Measurements from ENCODE around the gene OGT.

OGT gene

DNA sequence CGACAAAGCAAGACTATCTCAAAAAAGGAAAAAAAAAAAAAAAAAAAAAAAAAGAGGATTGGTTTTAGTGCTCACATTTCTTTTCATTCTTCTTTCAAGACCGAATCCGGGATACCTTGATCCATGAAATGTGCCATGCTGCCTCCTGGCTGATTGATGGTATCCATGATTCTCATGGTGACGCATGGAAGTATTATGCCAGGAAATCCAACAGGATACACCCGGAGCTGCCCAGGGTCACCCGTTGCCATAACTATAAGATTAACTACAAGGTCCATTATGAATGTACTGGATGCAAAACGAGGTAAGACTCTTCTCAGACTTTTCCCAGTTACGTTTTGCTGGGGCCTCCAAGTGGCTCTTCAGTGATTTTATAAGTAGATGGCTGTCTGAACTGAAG is 79.4 kb downstream of the OGT start:
- TF ChIP-seq TAF1 (IDR thresholded peaks at IDR 0.05; ENCODE audit: borderline replicate concordance, insufficient read depth, low read length) (no peak), SIN3A (IDR thresholded peaks at IDR 0.05; ENCODE audit: borderline replicate concordance, insufficient read depth, low read length) (no peak), FOXP2 (optimal IDR thresholded peaks at IDR 0.05; ENCODE audit: borderline replicate concordance, extremely low read depth, extremely low read length, insufficient read depth) (no peak), POLR2AphosphoS5 (IDR thresholded peaks at IDR 0.05; ENCODE audit: low read depth, low read length) (no peak)
- TF ChIP-seq, protein P1, sequence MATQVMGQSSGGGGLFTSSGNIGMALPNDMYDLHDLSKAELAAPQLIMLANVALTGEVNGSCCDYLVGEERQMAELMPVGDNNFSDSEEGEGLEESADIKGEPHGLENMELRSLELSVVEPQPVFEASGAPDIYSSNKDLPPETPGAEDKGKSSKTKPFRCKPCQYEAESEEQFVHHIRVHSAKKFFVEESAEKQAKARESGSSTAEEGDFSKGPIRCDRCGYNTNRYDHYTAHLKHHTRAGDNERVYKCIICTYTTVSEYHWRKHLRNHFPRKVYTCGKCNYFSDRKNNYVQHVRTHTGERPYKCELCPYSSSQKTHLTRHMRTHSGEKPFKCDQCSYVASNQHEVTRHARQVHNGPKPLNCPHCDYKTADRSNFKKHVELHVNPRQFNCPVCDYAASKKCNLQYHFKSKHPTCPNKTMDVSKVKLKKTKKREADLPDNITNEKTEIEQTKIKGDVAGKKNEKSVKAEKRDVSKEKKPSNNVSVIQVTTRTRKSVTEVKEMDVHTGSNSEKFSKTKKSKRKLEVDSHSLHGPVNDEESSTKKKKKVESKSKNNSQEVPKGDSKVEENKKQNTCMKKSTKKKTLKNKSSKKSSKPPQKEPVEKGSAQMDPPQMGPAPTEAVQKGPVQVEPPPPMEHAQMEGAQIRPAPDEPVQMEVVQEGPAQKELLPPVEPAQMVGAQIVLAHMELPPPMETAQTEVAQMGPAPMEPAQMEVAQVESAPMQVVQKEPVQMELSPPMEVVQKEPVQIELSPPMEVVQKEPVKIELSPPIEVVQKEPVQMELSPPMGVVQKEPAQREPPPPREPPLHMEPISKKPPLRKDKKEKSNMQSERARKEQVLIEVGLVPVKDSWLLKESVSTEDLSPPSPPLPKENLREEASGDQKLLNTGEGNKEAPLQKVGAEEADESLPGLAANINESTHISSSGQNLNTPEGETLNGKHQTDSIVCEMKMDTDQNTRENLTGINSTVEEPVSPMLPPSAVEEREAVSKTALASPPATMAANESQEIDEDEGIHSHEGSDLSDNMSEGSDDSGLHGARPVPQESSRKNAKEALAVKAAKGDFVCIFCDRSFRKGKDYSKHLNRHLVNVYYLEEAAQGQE (IDR thresholded peaks at IDR 0.05; ENCODE audit: insufficient read depth in 1 of 2, low read depth in 2 of 2, low read length in 2 of 2), result no peak

DNA sequence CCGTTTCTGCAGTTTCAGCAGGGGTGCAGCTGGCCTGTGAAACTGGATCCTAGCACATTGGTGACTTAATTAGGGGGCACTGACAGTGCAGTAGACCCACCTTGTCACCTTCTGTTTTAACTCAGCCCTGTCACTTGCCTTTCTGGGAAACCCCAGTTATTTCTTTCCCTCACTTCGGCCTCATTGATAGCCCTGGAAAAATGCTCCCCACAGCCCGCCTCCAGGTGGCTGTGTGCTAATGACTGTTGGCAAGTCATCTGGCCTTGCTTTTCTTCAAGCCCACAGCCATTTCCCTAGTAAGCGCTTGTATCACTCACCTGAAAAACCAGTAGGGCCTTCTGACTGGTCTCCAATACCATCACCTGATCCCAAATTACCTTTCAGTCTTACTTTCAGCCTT is 82.2 kb downstream of the OGT start:
- TF ChIP-seq SIN3A (IDR thresholded peaks at IDR 0.05; ENCODE audit: borderline replicate concordance, insufficient read depth, low read length) (no peak), POLR2AphosphoS5 (IDR thresholded peaks at IDR 0.05; ENCODE audit: low read depth, low read length) (no peak), TAF1 (IDR thresholded peaks at IDR 0.05; ENCODE audit: borderline replicate concordance, insufficient read depth, low read length) (no peak)
- TF ChIP-seq, protein P1 (IDR thresholded peaks at IDR 0.05; ENCODE audit: insufficient read depth in 1 of 2, low read depth in 2 of 2, low read length in 2 of 2), result no peak

DNA sequence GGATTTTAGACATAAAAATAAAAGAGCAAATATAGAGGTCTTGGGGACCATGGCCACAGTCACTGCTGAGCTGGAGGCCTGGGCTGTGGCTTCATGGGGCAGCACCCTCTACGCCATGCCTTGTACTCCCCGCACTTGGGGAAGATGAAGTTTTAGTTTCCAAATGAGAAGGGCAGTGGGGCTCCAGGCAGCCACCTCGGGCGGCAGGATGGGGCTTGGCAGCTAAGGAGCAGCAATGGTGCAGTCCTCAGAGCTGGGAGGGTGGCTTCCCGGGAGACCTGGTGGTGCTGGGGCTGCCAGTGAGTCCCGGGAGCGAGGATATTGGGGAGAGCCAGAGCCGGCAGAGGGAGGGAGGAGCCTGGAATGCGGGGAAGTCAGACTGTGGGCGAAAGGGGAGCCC is 83.0 kb downstream of the OGT start:
- TF ChIP-seq, protein P1 (IDR thresholded peaks at IDR 0.05; ENCODE audit: insufficient read depth in 1 of 2, low read depth in 2 of 2, low read length in 2 of 2), result no peak
- TF ChIP-seq TAF1 (IDR thresholded peaks at IDR 0.05; ENCODE audit: borderline replicate concordance, insufficient read depth, low read length) (no peak), SIN3A (IDR thresholded peaks at IDR 0.05; ENCODE audit: borderline replicate concordance, insufficient read depth, low read length) (no peak), FOXP2 (optimal IDR thresholded peaks at IDR 0.05; ENCODE audit: borderline replicate concordance, extremely low read depth, extremely low read length, insufficient read depth) (no peak), POLR2AphosphoS5 (IDR thresholded peaks at IDR 0.05; ENCODE audit: low read depth, low read length) (no peak)

DNA sequence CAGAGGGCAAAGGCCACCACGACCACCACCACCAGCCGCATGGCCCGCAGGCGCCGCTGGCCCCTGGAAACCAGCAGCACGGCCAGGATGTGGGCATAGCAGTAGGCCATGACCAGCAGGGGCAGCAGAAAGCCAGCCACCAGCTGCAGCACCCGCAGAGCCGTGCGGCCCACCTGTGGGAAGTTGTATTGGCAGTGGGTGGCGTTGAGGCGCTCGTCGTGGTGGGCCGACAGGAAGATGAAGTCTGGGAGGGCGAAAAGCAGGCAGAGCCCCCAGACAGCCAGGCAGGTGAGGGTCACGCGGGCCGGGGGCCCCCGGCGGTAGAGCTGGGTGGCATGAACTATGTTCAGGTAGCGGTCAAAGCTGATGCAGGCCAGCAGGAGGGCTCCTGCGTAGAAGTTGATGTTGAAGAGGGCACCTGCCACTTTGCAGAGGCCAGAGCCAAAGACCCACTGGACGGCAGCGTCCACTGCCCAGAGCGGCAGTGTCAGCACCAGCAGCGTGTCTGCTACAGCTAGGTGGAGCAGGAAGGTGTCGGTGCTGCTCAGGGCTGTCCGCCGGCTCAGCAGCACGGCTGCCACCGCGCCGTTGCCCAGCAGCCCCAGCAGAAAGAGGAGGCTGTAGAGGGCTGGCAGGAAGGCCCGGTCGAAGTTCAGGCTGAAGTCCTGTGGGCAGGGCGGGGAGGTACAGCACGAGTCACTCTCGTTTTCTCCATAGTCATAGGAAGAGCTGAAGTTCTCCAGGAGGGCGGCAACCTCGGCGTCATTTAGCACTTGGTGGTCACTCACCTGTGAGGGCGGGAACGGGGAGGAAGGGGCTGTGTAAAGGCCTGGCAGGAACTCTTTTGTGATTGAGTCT is 84.0 kb downstream of the OGT start:
- TF ChIP-seq FOXP2 (optimal IDR thresholded peaks at IDR 0.05; ENCODE audit: borderline replicate concordance, extremely low read depth, extremely low read length, insufficient read depth) (no peak), SIN3A (IDR thresholded peaks at IDR 0.05; ENCODE audit: borderline replicate concordance, insufficient read depth, low read length) (no peak), POLR2AphosphoS5 (IDR thresholded peaks at IDR 0.05; ENCODE audit: low read depth, low read length) (no peak), TAF1 (IDR thresholded peaks at IDR 0.05; ENCODE audit: borderline replicate concordance, insufficient read depth, low read length) (no peak)
- TF ChIP-seq, protein P1 (IDR thresholded peaks at IDR 0.05; ENCODE audit: insufficient read depth in 1 of 2, low read depth in 2 of 2, low read length in 2 of 2), result no peak

Data from PFSK-1 (cell line).